BE2C (cell line): ENCODE measurements around the gene SH2D2A. TPM values are rescaled to one million over a fixed set of nuclear protein-coding genes. Genes with fewer than 3 reads are reported as not detected.

ENCODE experiments used
- DNase-seq: peaks from one replicate; pipeline ENCODE4 v3.0.0-alpha.2; 2020
- H3K27me3 ChIP-seq: fragments of 250-450 bp; sonication (Bioruptor Pico); 2 replicates; pipeline ENCODE4 v1.5.1; 2020; ENCODE audit warnings: mild to moderate bottlenecking
- H3K36me3 ChIP-seq: fragments of 250-450 bp; sonication (Bioruptor Pico); 2 replicates; pipeline ENCODE4 v1.5.1; 2020; ENCODE audit warnings: mild to moderate bottlenecking
- H3K4me1 ChIP-seq: fragments of 250-450 bp; sonication (Bioruptor Pico); 2 replicates; pipeline ENCODE4 v1.5.1; 2020
- H3K4me3 ChIP-seq: 2 replicates; pipeline ENCODE4 v1.5.1; 2011; ENCODE audit warnings: low read depth, low read length
- H3K9me3 ChIP-seq: fragments of 250-450 bp; sonication (Bioruptor Pico); 2 replicates; pipeline ENCODE4 v1.5.1; 2020
- CTCF ChIP-seq: IDR thresholded peaks from 2 replicates; pipeline ENCODE4 v1.5.1; 2012; ENCODE audit warnings: mild to moderate bottlenecking, low read depth, low read length
- polyA plus RNA-seq: library from polyadenylated mRNA; unstranded; fragments of >200 nt; gene quantifications from one replicate; pipeline ENCODE4 v1.2.1, GENCODE V29; 2012; ENCODE audit warnings: low read depth, missing spikeins; ENCODE audit not compliant: insufficient read length, insufficient read depth

SH2D2A gene
- not detected for polyA plus RNA-seq

GRCh38 chr1:156816561-156817328 is at the start of gene SH2D2A:
TSS of gene SH2D2A (minus strand) at chr1:156816848. CDS start at chr1:156816708, 140 bp downstream.
- no peaks in the 10 kb centered on the region for H3K9me3 ChIP-seq
- no peaks in the 10 kb centered on the region for H3K36me3 ChIP-seq
- H3K4me1 ChIP-seq: peaks cover 10% of the 10 kb centered on the region
- no peaks in the 10 kb centered on the region for H3K27me3 ChIP-seq
- H3K4me3 ChIP-seq: no peak within 1 kb of the TSS
- no peak for DNase-seq
- no peak for TF ChIP-seq CTCF

GRCh38 chr1:156865865-156866248 is 49.2 kb upstream of the SH2D2A start:
- Histone ChIP-seq H3K4me3 (no peak overlapping the region), H3K27me3 (0 out of 2 replicates have a peak, but pooled peaks cover 3% of the 10 kb centered on the region), H3K4me1 (peaks cover 11% of the 10 kb centered on the region), H3K36me3 (no peaks in the 10 kb centered on the region), H3K9me3 (no peaks in the 10 kb centered on the region)
- DNase-seq: no peak
- no peak for TF ChIP-seq CTCF

GRCh38 chr1:156865258-156865657 is 48.6 kb upstream of the SH2D2A start:
- H3K36me3 ChIP-seq: no peaks in the 10 kb centered on the region
- TF ChIP-seq CTCF: no peak
- peaks cover 11% of the 10 kb centered on the region for H3K4me1 ChIP-seq
- 0 out of 2 replicates have a peak, but pooled peaks cover 4% of the 10 kb centered on the region for H3K27me3 ChIP-seq
- no peaks in the 10 kb centered on the region for H3K9me3 ChIP-seq
- DNase-seq: no peak
- H3K4me3 ChIP-seq: no peak overlapping the region

GRCh38 chr1:156864796-156865195 is 48.1 kb upstream of the SH2D2A start:
- Histone ChIP-seq H3K36me3 (no peaks in the 10 kb centered on the region), H3K9me3 (no peaks in the 10 kb centered on the region), H3K4me1 (peaks cover 11% of the 10 kb centered on the region), H3K27me3 (0 out of 2 replicates have a peak, but pooled peaks cover 4% of the 10 kb centered on the region), H3K4me3 (no peak overlapping the region)
- TF ChIP-seq CTCF: no peak
- no peak for DNase-seq

GRCh38 chr1:156863631-156864030 is 47.0 kb upstream of the SH2D2A start:
- no peak for TF ChIP-seq CTCF
- peak overlapping the region; percentile 38 for H3K4me3 ChIP-seq
- peaks cover 11% of the 10 kb centered on the region for H3K4me1 ChIP-seq
- no peaks in the 10 kb centered on the region for H3K9me3 ChIP-seq
- H3K27me3 ChIP-seq: 0 out of 2 replicates have a peak, but pooled peaks cover 4% of the 10 kb centered on the region
- H3K36me3 ChIP-seq: no peaks in the 10 kb centered on the region
- no peak for DNase-seq

- H3K36me3 ChIP-seq: no peaks in the 10 kb centered on the region
- TF ChIP-seq CTCF: no peak
- 0 out of 2 replicates have a peak, but pooled peaks cover 4% of the 10 kb centered on the region for H3K27me3 ChIP-seq
- H3K4me1 ChIP-seq: peaks cover 16% of the 10 kb centered on the region
- peak overlapping the region; percentile 38 for H3K4me3 ChIP-seq
- no peaks in the 10 kb centered on the region for H3K9me3 ChIP-seq
- DNase-seq: no peak
These were observed 46.5 kb upstream of the SH2D2A start for GRCh38 chr1:156862997-156863599.
